ENCODE data around the gene DPM3. TPM values are rescaled to one million over a fixed set of nuclear protein-coding genes. Genes with fewer than 3 reads are reported as not detected.
A peak's percentile ranks its signal among the peaks of the same experiment; 100 is the strongest.

Gene DPM3
- total and polyA plus RNA-seq, 2 of the 13 experiments (the other 11 are each of a cell fraction or from before 2014, with no cell fraction given), result 23.2 to 53.4 TPM

DNA sequence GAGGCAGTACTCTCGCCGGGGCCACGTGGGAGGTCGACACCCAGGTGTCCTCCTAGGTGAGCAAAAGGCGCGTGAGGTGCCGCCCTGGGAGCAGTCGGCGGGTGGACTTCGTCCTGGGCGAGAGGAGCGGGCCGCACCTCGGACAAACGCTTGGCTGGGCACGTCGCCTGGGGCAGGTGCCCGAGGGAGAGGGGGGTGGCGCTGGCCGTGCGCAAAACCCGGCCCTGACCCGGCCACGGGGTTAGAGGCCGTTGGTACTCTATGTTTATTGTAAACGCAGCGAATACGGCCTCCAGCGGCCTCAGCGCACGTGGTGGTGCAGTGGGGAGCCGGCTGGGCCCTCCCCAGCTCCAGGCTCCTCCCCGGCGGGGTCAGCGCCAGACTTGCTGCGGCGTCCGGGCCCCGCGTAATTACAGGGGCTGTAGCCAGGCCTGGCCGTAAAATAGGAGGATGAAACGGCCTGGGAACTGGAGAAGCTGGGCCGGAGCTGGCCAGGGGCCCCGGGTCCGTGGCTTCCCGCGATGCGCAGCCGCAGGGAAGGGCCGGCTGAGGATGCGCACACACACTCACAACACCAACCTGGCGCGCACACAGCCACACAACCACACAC lies 14.3 kb downstream of the DPM3 start (continued):
- no peak for TF ChIP-seq MTF2 (CRISPR knock-in tag; IDR thresholded peaks at IDR 0.05; ENCODE audit: borderline replicate concordance)
- peak; percentile 19; the same call in 1 of the 2 replicates for TF ChIP-seq KLF12 (CRISPR knock-in tag; IDR thresholded peaks at IDR 0.05; ENCODE audit: borderline replicate concordance)
- TF ChIP-seq ZNF746 (CRISPR knock-in tag; IDR thresholded peaks at IDR 0.05), result peak; percentile 98
- TF ChIP-seq SMAD9 (CRISPR knock-in tag; IDR thresholded peaks at IDR 0.05), result peak; percentile 81; the same call in 1 of the 2 replicates
- TF ChIP-seq ZNF317 (CRISPR knock-in tag; IDR thresholded peaks at IDR 0.05), result peak; percentile 86
- peak; percentile 23; the same call in 1 of the 2 replicates for TF ChIP-seq STAG1 (CRISPR knock-in tag; IDR thresholded peaks at IDR 0.05)
- TF ChIP-seq NFIB (CRISPR knock-in tag; IDR thresholded peaks at IDR 0.05; ENCODE audit: borderline replicate concordance), result no peak
- TF ChIP-seq SALL2 (CRISPR knock-in tag; IDR thresholded peaks at IDR 0.05), result no peak; the same call in 1 of the 2 replicates
- TF ChIP-seq, protein P1, sequence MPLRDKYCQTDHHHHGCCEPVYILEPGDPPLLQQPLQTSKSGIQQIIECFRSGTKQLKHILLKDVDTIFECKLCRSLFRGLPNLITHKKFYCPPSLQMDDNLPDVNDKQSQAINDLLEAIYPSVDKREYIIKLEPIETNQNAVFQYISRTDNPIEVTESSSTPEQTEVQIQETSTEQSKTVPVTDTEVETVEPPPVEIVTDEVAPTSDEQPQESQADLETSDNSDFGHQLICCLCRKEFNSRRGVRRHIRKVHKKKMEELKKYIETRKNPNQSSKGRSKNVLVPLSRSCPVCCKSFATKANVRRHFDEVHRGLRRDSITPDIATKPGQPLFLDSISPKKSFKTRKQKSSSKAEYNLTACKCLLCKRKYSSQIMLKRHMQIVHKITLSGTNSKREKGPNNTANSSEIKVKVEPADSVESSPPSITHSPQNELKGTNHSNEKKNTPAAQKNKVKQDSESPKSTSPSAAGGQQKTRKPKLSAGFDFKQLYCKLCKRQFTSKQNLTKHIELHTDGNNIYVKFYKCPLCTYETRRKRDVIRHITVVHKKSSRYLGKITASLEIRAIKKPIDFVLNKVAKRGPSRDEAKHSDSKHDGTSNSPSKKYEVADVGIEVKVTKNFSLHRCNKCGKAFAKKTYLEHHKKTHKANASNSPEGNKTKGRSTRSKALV (CRISPR knock-in tag; IDR thresholded peaks at IDR 0.05), result peak; percentile 77; the same call in 1 of the 2 replicates
- TF ChIP-seq SNAPC5 (CRISPR knock-in tag; IDR thresholded peaks at IDR 0.05; ENCODE audit: borderline replicate concordance), result peak; percentile 88
- TF ChIP-seq ZNF138 (CRISPR knock-in tag; IDR thresholded peaks at IDR 0.05; ENCODE audit: low read depth), result peak; percentile 93; the same call in 1 of the 2 replicates
- peak; percentile 46 for TF ChIP-seq ZBTB7B (CRISPR knock-in tag; IDR thresholded peaks at IDR 0.05)
- TF ChIP-seq ZNF839 (CRISPR knock-in tag; IDR thresholded peaks at IDR 0.05; ENCODE audit: borderline replicate concordance), result peak; percentile 94
- TF ChIP-seq EHMT2 (IDR thresholded peaks at IDR 0.05; ENCODE audit: borderline replicate concordance, low read depth, low read length), result no peak
- TF ChIP-seq HDAC1 (CRISPR knock-in tag; IDR thresholded peaks at IDR 0.05), result peak; percentile 98
- TF ChIP-seq, protein P2, sequence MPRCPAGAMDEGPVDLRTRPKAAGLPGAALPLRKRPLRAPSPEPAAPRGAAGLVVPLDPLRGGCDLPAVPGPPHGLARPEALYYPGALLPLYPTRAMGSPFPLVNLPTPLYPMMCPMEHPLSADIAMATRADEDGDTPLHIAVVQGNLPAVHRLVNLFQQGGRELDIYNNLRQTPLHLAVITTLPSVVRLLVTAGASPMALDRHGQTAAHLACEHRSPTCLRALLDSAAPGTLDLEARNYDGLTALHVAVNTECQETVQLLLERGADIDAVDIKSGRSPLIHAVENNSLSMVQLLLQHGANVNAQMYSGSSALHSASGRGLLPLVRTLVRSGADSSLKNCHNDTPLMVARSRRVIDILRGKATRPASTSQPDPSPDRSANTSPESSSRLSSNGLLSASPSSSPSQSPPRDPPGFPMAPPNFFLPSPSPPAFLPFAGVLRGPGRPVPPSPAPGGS (CRISPR knock-in tag; IDR thresholded peaks at IDR 0.05), result peak; percentile 93
- peak; percentile 65 for TF ChIP-seq ZNF329 (CRISPR knock-in tag; IDR thresholded peaks at IDR 0.05; ENCODE audit: low read depth)
- TF ChIP-seq ATF2 (CRISPR knock-in tag; IDR thresholded peaks at IDR 0.05), result peak; percentile 82
- peak; percentile 98 for TF ChIP-seq SMYD3 (CRISPR knock-in tag; IDR thresholded peaks at IDR 0.05)
- peak; percentile 99 for TF ChIP-seq ZBTB1 (CRISPR knock-in tag; IDR thresholded peaks at IDR 0.05; ENCODE audit: borderline replicate concordance)
- TF ChIP-seq BORCS8-MEF2B (CRISPR knock-in tag; IDR thresholded peaks at IDR 0.05), result peak; percentile 95
- TF ChIP-seq ZBTB7A (CRISPR knock-in tag; IDR thresholded peaks at IDR 0.05), result peak; percentile 34; the same call in 1 of the 2 replicates
- no peak; the same call in 1 of the 2 replicates for TF ChIP-seq MEIS2 (CRISPR knock-in tag; IDR thresholded peaks at IDR 0.05)
- no peak for TF ChIP-seq SETDB1 (CRISPR knock-in tag; IDR thresholded peaks at IDR 0.05; ENCODE audit: borderline replicate concordance)
- TF ChIP-seq POLR2AphosphoS5 (IDR thresholded peaks at IDR 0.05; ENCODE audit: low read depth, low read length), result no peak; the same call in 1 of the 2 replicates
- TF ChIP-seq ZNF841 (CRISPR knock-in tag; IDR thresholded peaks at IDR 0.05; ENCODE audit: borderline replicate concordance), result no peak
- peak; percentile 91 for TF ChIP-seq ZNF337 (CRISPR knock-in tag; IDR thresholded peaks at IDR 0.05; ENCODE audit: borderline replicate concordance, low read depth)
